ENCODE data around the gene SLC30A10. TPM values are rescaled to one million over a fixed set of nuclear protein-coding genes. Genes with fewer than 3 reads are reported as not detected.
A peak's percentile ranks its signal among the peaks of the same experiment; 100 is the strongest.

The SLC30A10 gene
- under 1 TPM in 7 of 10 donors, not detected in 3; 0.15 to 0.56 (median 0.25) TPM for total RNA-seq
- polyA plus RNA-seq: under 1 TPM in 1 of 2 donors, not detected in 1; 0.22 TPM
- long read RNA-seq, donor 1, partial matches to known transcripts: 2 of 5 reads
- long read RNA-seq, donor 1, other reads (novel, unspliced or antisense): 3 of 5 reads
- long read RNA-seq, donor 2, partial matches to known transcripts: 0 of 1 reads
- long read RNA-seq, donor 2, other reads (novel, unspliced or antisense): 1 of 1 reads
- long read RNA-seq, donor 3, partial matches to known transcripts: 0 of 3 reads
- long read RNA-seq, donor 3, other reads (novel, unspliced or antisense): 3 of 3 reads

- peak within 1 kb of the TSS; percentile 20 to 57 (median 48) for H3K4me3 ChIP-seq
- peaks cover 0 to 49% (median 40%) of the 10 kb centered on the region in 7 donors for H3K27me3 ChIP-seq
- ATAC-seq: peak in 7 of 8 donors; percentile 20 to 64 (median 48)
- peak; percentile 11 to 19 for DNase-seq
- WGBS, 2 donors: 1% methylated on average over 83 to 91 of the region's 91 CpGs
- H3K4me1 ChIP-seq: peaks cover 0 to 15% (median 10%) of the 10 kb centered on the region in 9 donors
- TF ChIP-seq, protein P1, sequence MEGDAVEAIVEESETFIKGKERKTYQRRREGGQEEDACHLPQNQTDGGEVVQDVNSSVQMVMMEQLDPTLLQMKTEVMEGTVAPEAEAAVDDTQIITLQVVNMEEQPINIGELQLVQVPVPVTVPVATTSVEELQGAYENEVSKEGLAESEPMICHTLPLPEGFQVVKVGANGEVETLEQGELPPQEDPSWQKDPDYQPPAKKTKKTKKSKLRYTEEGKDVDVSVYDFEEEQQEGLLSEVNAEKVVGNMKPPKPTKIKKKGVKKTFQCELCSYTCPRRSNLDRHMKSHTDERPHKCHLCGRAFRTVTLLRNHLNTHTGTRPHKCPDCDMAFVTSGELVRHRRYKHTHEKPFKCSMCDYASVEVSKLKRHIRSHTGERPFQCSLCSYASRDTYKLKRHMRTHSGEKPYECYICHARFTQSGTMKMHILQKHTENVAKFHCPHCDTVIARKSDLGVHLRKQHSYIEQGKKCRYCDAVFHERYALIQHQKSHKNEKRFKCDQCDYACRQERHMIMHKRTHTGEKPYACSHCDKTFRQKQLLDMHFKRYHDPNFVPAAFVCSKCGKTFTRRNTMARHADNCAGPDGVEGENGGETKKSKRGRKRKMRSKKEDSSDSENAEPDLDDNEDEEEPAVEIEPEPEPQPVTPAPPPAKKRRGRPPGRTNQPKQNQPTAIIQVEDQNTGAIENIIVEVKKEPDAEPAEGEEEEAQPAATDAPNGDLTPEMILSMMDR (IDR thresholded peaks at IDR 0.05): no peak
- no peaks in the 10 kb centered on the region for H3K9me3 ChIP-seq
- intact Hi-C loops (cut with DNase I): no loop called here
- H3K27ac ChIP-seq: no peak within 1 kb of the TSS
- no peaks in the 10 kb centered on the region for H3K36me3 ChIP-seq
Measured at GRCh38 chr1:219927956-219928790, at the start of gene SLC30A10. SLC30A10 (minus strand) TSS chr1:219928557; CDS start chr1:219928440, 117 bp downstream.

DNA sequence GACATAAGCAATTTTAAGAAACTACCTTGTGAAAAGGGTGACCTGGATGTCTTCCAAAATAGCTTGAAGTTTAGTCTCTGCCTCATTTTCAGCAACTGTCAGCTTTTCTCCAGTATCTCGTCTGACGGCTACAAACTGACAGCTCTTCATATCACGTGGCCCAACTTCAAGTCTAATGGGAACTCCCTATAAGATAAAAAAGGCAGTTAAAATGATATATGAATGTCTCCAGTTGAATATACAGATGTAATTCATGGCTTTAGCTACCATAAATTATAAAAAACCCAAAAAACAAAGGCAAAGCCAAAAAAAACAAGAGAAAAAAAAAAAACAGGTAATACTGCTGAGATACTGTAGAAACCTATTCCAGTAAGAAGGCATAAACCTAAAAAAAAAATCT, 44.9 kb upstream of the SLC30A10 start:
- H3K27ac ChIP-seq: no peak overlapping the region
- H3K4me1 ChIP-seq: no peaks in the 10 kb centered on the region
- ATAC-seq (no peak), DNase-seq (no peak)
- intact Hi-C loops (cut with DNase I): no loop called here
- H3K4me3 ChIP-seq: no peak overlapping the region
- no peaks in the 10 kb centered on the region for H3K9me3 ChIP-seq
- 57 to 76% methylated on average over 3 of the region's 3 CpGs for WGBS, 2 donors
- peaks cover 0 to 100% (median 23%) of the 10 kb centered on the region in 9 donors for H3K36me3 ChIP-seq
- no peaks in the 10 kb centered on the region for H3K27me3 ChIP-seq
- TF ChIP-seq, protein P1 (IDR thresholded peaks at IDR 0.05): no peak

- ATAC-seq (no peak), DNase-seq (no peak)
- Histone ChIP-seq H3K4me1 (no peaks in the 10 kb centered on the region), H3K4me3 (no peak overlapping the region), H3K36me3 (peaks cover 0 to 52% (median 22%) of the 10 kb centered on the region in 9 donors), H3K27me3 (no peaks in the 10 kb centered on the region), H3K9me3 (no peaks in the 10 kb centered on the region), H3K27ac (no peak overlapping the region)
- intact Hi-C loops (cut with DNase I): no loop called here
- WGBS, 2 donors: 85 to 91% methylated on average over 4 of the region's 4 CpGs
- TF ChIP-seq, protein P1 (IDR thresholded peaks at IDR 0.05): no peak
Measured at GRCh38 chr1:219967361-219967760, 39.0 kb upstream of the SLC30A10 start.

- intact Hi-C loops (cut with DNase I): no loop called here
Measured at GRCh38 chr1:219966071-219966349, 37.7 kb upstream of the SLC30A10 start.

More at GRCh38 chr1:219966071-219966349, 37.7 kb upstream of the SLC30A10 start:
- Histone ChIP-seq H3K27me3 (no peaks in the 10 kb centered on the region), H3K36me3 (peaks cover 0 to 39% (median 19%) of the 10 kb centered on the region in 9 donors), H3K4me1 (no peaks in the 10 kb centered on the region), H3K27ac (no peak overlapping the region), H3K4me3 (no peak overlapping the region), H3K9me3 (no peaks in the 10 kb centered on the region)
- DNase-seq (no peak), ATAC-seq (no peak)
- TF ChIP-seq, protein P1 (IDR thresholded peaks at IDR 0.05): no peak
- 91% methylated on average over 2 of the region's 2 CpGs for WGBS, 2 donors
